Pancreas (tissue), 10 donors: ENCODE measurements around the gene ATP8A2. TPM values are rescaled to one million over a fixed set of nuclear protein-coding genes. Genes with fewer than 3 reads are reported as not detected.

Source experiments
- ATAC-seq, 4 donors: fragments of 200-7000 bp; cut with Tn5 transposase; one replicate each; pipeline versions ENCODE4 v1.8.0 to v1.9.1; 2020; ENCODE audit warnings: mild to moderate bottlenecking in 4 of 4, moderate library complexity in 4 of 4
- DNase-seq, 6 donors: peaks; one replicate each; pipeline ENCODE4 v3.0.0-alpha.2; 2020
- FAIRE-seq: peaks from 2 replicates; lab custom pipeline; 2012; peaks lifted over from hg19 to GRCh38; lab: Jason Lieb, UNC
- H3K27ac ChIP-seq, 4 donors: fragments of 200-600 bp; sonication (generic); 1 replicate in 3 of 4; 2 replicates in 1 of 4; pipeline versions ENCODE4 v1.5.0 to v1.8.0; 2020
- H3K27me3 ChIP-seq, 4 donors: fragments of 200-600 bp; one replicate each; pipeline ENCODE4 v1.8.0; 2021
- H3K36me3 ChIP-seq, 3 donors: fragments of 200-600 bp; sonication (generic) in 1 of 3; one replicate each; pipeline versions ENCODE4 v1.5.0 to v1.8.0; 2020 to 2021
- H3K4me1 ChIP-seq, 3 donors: fragments of 200-600 bp; one replicate each; pipeline ENCODE4 v1.8.0; 2021
- H3K4me3 ChIP-seq, 4 donors: fragments of 200-600 bp; sonication (generic) in 2 of 4; one replicate each; pipeline versions ENCODE4 v1.5.0 to v1.8.0; 2020 to 2021
- H3K9me3 ChIP-seq, 4 donors: fragments of 200-600 bp; one replicate each; pipeline ENCODE4 v1.8.0; 2021
- CTCF ChIP-seq, 4 donors: fragments of 200-600 bp; sonication (generic) in 3 of 4; IDR thresholded peaks; one replicate each; pipeline versions ENCODE4 v1.5.0 to v1.8.0; 2021; ENCODE audit warnings: antibody characterized with exemption in 4 of 4
- WGBS, 2 donors: extraction: QIAGEN DNeasy Blood & Tissue Kit; methylation state at CpG; one replicate each; pipeline ENCODE4 v1.1.7; 2013; 5-methylcytosine and 5-hydroxymethylcytosine counted together
- intact Hi-C, 3 donors: fragments of 100-400 bp; cut with DNase I; formaldehyde crosslinking; loops; one replicate each; pipeline versions ENCODE4 v1.11.1 to v1.14.2; 2022
- polyA plus RNA-seq, 2 donors: library from polyadenylated mRNA; stranded (reverse); fragments of 200-250 nt; gene quantifications; one replicate each; pipeline ENCODE4 v1.2.3, GENCODE V29; 2013
- total RNA-seq, 6 donors: library from RNA; stranded (reverse); fragmentation: NEBNext Ultra II Directional in 4 of 6; extraction: Animal tissue kit (Norgen Biotek cat#: 25700) in 4 of 6; gene quantifications; one replicate each; pipeline versions ENCODE4 v1.2.1 to v1.2.4, GENCODE V29; 2021 to 2023
- donor health status: healthy with polysubstance abuse.
- donor health status: DM: no; HTN: no; CAD: no; lungs with moderate emphysema.
- donor health status: DM: no; HTN: no; CAD: no.
- donor health status: control.
- donor health status: control.
- donor health status: Bipolar disorder and iron deficiency.
- donor health status: DM: yes; HTN: yes; CAD: no.
- donor health status: DM: no; HTN: no; CAD: no.
- donor health status: DM: no; HTN: no; CAD: no.
- donor health status: DM: yes; HTN: yes; CAD: no.

The ATP8A2 gene
- total and polyA plus RNA-seq, 8 donors, result 0.04 to 0.28 (median 0.14) TPM

DNA sequence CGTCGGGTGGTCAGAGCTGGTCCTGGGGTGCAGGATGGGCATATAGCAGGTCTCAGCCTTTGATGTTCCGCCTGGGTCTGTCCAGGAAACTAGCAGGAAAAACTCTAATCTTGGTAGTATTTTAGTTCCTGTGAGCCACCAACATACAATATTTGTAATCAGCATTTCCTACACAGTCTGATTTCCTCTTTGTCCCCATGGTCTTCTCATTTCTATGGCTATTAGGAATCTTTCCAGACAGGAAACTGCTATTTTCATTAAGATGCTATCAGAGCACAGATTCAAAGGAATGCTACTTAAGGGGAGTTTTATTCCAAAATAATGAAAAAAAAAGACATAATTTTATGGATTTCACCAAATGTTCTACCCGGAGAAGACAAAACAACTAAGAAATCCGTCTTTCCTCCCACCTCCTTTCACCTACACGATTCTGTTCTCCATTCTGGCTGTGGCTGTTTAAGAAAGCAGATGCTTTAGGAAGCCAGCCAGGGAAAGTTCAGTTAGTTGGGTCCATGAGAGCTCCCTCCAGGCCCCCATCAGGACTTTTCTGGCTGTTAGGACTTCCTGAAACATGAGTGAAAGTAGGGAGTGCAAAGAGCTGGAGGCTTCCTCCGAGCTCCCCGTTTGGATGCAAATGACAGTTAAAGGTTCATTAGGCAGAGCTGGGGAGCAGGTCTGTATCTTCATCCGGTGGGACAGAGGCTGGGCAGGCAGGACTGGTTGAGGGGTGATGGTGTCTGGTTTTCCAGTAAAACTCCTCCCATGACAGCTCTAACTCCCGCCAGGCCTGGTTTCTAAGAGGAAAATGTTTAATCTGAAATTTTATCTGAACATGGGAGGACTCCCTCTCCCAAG lies 643.7 kb downstream of the ATP8A2 start:
- Histone ChIP-seq H3K4me1 (no peaks in the 10 kb centered on the region), H3K9me3 (no peaks in the 10 kb centered on the region), H3K36me3 (no peaks in the 10 kb centered on the region), H3K27me3 (no peaks in the 10 kb centered on the region), H3K4me3 (no peak overlapping the region), H3K27ac (no peak overlapping the region)
- ATAC-seq, result no peak
- WGBS, 2 donors, result 67 to 73% methylated on average over 10 of the region's 10 CpGs
- no peak for TF ChIP-seq CTCF (IDR thresholded peaks at IDR 0.05)
- DNase-seq, result no peak
- no peak for FAIRE-seq
- intact Hi-C loops, result no loop called here

DNA sequence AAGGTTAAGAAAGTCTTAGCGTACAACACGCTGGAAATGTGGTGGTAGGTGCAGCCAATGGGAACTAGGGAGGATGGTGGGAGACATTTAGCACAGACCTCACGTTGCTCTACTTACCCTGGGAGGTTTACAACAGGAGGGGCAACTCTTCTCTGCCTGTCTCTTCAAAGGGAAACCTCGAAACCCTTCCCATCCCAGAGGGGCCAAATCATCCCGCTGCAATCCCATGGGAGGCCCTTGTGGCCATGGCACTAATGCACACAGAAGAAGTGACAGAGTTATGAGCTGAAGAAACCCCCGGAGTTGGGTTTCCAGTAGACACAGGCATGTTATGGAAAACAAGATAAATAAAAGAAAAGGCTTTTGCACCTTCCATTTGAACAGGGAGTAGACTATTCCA lies 644.4 kb downstream of the ATP8A2 start:
- Histone ChIP-seq H3K27ac (no peak overlapping the region), H3K27me3 (no peaks in the 10 kb centered on the region), H3K36me3 (no peaks in the 10 kb centered on the region), H3K4me3 (no peak overlapping the region), H3K4me1 (no peaks in the 10 kb centered on the region), H3K9me3 (no peaks in the 10 kb centered on the region)
- intact Hi-C loops, result no loop called here
- no peak for TF ChIP-seq CTCF (IDR thresholded peaks at IDR 0.05)
- no peak for DNase-seq
- ATAC-seq, result no peak
- no peak for FAIRE-seq
- 80 to 89% methylated on average over 6 of the region's 6 CpGs for WGBS, 2 donors

DNA sequence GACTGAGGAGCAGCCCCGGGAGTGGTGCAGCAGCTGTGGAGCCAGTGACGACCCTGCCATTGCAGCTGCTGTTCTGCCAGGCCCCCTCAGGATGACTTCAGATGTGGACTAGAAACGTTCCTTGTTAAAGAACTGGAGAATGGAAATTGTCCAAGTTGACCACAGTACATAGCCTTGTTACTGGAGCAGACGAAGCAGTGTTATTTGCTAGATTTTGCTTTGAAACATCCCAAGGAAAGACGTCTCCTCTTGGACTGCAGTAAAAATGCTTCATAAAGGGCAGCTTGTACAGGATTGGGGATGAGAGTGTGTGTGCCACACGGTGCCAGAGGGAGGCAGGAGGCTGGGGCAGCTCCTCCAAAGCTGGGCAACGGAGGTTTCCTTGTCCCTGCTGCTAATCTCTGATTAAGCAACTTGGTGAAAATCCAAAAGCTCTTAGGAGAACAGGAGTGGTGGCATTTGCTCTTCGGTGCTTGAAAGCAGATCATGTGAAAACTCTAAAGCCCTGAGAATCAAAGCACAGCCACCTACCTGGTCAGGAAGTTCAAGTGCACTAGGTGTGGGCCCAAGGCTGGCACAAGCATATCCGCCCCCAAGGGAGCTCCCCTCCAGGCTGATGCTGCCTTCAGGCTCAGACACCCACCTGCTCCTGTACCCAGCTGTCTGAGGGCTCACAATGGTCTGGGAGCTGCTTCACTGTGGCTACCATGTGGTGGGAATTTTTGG lies 645.6 kb downstream of the ATP8A2 start:
- intact Hi-C loops, result no loop called here
- Histone ChIP-seq H3K27ac (peak overlapping the region in 1 of 4 donors; percentile 23), H3K4me3 (no peak overlapping the region), H3K4me1 (peaks cover 0 to 9% (median 1%) of the 10 kb centered on the region in 3 donors), H3K27me3 (no peaks in the 10 kb centered on the region), H3K9me3 (no peaks in the 10 kb centered on the region), H3K36me3 (no peaks in the 10 kb centered on the region)
- no peak for FAIRE-seq
- no peak for DNase-seq
- WGBS, 2 donors, result 46 to 47% methylated on average over 9 of the region's 9 CpGs
- peak in 3 of 4 donors; percentile 24 to 51 (median 31) for ATAC-seq
- no peak for TF ChIP-seq CTCF (IDR thresholded peaks at IDR 0.05)

DNA sequence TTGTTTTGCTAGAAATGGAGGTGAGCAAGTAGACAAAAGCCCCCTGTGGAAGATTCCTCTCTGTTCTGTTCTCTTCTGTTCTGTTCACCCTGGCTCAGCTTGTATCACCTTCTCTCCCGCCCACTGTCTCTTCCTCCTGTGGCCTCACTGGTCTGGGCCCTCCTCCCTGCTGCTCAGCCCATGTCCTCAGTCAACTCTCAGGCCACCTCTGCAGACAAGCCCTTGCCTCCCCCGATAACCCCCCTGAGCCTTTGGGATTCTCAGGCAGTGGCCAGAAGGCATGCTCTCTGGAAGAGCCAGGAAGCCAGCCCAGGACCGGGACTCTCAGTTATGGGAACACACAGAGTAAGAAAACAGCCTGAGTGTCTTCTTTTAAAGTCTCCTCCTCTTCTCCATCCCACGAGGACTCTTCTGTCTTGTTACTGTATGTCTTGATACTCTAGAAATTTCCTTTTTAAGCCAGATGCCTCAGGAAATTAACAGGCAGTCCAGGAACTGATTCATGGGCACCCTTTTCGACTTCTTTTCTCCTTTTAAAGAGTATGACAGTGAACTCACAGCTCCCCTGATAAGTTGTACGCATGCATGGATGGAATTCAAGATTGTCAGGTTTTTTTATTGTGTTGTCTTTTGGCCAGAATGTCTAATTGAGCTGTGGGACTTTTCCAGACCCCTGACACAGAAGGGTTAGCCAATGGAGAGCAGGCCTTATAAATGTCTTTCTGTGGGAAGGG lies 646.3 kb downstream of the ATP8A2 start:
- Histone ChIP-seq H3K4me3 (no peak overlapping the region), H3K36me3 (no peaks in the 10 kb centered on the region), H3K27ac (peak overlapping the region in 1 of 4 donors; percentile 23), H3K4me1 (peaks cover 0 to 9% (median 3%) of the 10 kb centered on the region in 3 donors), H3K9me3 (no peaks in the 10 kb centered on the region), H3K27me3 (no peaks in the 10 kb centered on the region)
- no peak for TF ChIP-seq CTCF (IDR thresholded peaks at IDR 0.05)
- intact Hi-C loops, result no loop called here
- ATAC-seq (no peak), FAIRE-seq (no peak), DNase-seq (no peak)
- 66 to 68% methylated on average over 6 of the region's 6 CpGs for WGBS, 2 donors
